ENCODE data around the gene MMEL1.

GRCh38 chr1:2575801-2576663 is 56.8 kb downstream of the MMEL1 start:
- no peak for TF ChIP-seq CTCF (IDR thresholded peaks at IDR 0.05)
- no peak for TF ChIP-seq POLR2A (IDR thresholded peaks at IDR 0.05; ENCODE audit: low read length)
- no peak for TF ChIP-seq EP300 (IDR thresholded peaks at IDR 0.05)
- no peak for TF ChIP-seq RAD21 (conservative IDR thresholded peaks at IDR 0.05 in 1 of 2, IDR thresholded peaks at IDR 0.05 in 1 of 2)
- TF ChIP-seq, protein P1, sequence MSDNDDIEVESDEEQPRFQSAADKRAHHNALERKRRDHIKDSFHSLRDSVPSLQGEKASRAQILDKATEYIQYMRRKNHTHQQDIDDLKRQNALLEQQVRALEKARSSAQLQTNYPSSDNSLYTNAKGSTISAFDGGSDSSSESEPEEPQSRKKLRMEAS (IDR thresholded peaks at IDR 0.05), result no peak
